ENCODE data around the gene FAM151A.

Gene FAM151A

DNA sequence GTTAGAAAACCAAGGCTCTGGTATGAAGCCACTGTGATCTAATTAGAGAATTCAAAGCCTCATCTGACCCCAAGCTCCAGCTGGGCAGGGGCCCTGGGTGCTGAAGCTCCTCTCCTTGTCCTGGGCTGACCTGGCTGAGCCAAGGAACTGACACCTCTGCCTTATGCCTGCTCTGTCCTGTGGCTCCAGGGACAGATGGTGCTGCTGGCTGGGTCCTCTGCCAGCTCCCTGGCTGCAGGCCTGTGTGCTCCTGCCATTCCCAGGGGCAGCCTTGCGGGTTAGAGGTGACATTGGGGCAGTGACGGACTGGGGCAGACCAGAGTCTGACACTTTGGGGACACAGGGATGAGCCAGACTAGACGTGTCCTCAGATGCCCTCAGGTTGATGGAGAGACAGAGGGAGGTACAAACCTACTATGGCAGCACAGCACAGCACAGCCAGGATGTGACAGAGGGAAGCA, 63.5 kb downstream of the FAM151A start:
- no peaks in the 10 kb centered on the region for H3K9me2 ChIP-seq (replicated peaks; ENCODE audit: insufficient read depth, low read length)
- H3K4me1 ChIP-seq (ENCODE audit: low read length) = no peaks in the 10 kb centered on the region
- H3K9me3 ChIP-seq (replicated peaks; ENCODE audit: insufficient read depth, low read length) = no peaks in the 10 kb centered on the region
- H3F3A ChIP-seq (ENCODE audit: insufficient read depth, low read length) = no peaks in the 10 kb centered on the region
- H3K79me2 ChIP-seq (ENCODE audit: low read length) = no peaks in the 10 kb centered on the region
- H3K4me3 ChIP-seq (ENCODE audit: low read length) = no peak overlapping the region
- H3K27ac ChIP-seq (ENCODE audit: low read length) = no peak overlapping the region
- no peak for DNase-seq
- no peak overlapping the region for H2AFZ ChIP-seq (ENCODE audit: low read length)
- no peak overlapping the region for H3K4me2 ChIP-seq (ENCODE audit: low read depth, low read length)
- no peak overlapping the region for H3K9ac ChIP-seq (ENCODE audit: low read length)
- H4K20me1 ChIP-seq (ENCODE audit: insufficient read depth, low read length) = no peaks in the 10 kb centered on the region
- no peaks in the 10 kb centered on the region for H3K36me3 ChIP-seq (replicated peaks; ENCODE audit: insufficient read depth, low read length)
- no peaks in the 10 kb centered on the region for H3K27me3 ChIP-seq (replicated peaks; ENCODE audit: insufficient read depth, low read length)
- TF ChIP-seq, protein P1, sequence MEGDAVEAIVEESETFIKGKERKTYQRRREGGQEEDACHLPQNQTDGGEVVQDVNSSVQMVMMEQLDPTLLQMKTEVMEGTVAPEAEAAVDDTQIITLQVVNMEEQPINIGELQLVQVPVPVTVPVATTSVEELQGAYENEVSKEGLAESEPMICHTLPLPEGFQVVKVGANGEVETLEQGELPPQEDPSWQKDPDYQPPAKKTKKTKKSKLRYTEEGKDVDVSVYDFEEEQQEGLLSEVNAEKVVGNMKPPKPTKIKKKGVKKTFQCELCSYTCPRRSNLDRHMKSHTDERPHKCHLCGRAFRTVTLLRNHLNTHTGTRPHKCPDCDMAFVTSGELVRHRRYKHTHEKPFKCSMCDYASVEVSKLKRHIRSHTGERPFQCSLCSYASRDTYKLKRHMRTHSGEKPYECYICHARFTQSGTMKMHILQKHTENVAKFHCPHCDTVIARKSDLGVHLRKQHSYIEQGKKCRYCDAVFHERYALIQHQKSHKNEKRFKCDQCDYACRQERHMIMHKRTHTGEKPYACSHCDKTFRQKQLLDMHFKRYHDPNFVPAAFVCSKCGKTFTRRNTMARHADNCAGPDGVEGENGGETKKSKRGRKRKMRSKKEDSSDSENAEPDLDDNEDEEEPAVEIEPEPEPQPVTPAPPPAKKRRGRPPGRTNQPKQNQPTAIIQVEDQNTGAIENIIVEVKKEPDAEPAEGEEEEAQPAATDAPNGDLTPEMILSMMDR (IDR thresholded peaks at IDR 0.05; ENCODE audit: low read length) = no peak
- no peak for TF ChIP-seq EZH2phosphoT487 (IDR thresholded peaks at IDR 0.05; ENCODE audit: low read length)
- no peak for TF ChIP-seq EZH2 (optimal IDR thresholded peaks at IDR 0.05; ENCODE audit: low read depth, low read length)
